ENCODE data around the gene UBE2N. TPM values are rescaled to one million over a fixed set of nuclear protein-coding genes. Genes with fewer than 3 reads are reported as not detected.

Gene UBE2N
- total RNA-seq, 2 donors from 2014 or later, result 94.1 to 99.6 TPM

DNA sequence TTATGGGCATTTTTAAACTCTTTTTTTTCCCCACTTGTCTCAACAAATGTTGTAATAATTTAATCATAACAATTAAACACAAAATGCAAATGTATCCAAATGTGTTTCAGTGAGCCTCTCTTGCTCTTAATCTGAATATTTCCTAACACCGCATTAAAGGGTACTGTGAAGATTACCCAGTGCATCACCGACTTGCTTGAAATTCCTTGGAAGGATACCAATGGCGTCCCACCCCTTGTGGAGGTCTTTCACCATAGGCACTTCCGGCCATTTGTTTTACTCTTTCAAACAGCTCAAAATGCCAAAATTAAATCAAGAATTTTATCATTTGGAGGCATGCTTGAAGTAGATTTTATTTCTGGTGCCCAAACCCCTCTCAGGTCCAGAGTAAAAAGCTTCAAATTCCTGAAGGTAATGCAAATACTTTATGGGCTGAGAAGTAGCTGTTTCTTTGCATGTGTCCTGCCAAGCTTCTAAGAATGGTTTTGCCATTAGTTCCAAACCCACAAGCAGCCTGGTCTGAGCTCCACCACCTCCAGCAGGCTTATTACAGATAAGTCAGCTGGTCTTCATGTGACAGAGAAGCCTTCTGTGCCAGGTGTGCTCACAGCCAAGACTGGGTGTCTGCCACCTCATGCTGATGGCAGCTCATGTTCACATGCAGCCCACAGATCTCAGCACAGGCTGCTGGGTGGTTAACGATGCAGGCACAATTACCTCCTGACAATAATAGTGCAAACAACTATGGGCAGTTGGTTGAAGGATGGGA, 80.4 kb downstream of the UBE2N start:
- DNase-seq, result no peak
- Mint-ChIP-seq H3K27ac (no peak overlapping the region), H3K27me3 (no peaks in the 10 kb centered on the region), H3K4me3 (no peak overlapping the region), H3K4me1 (peaks cover 9% of the 10 kb centered on the region), H3K36me3 (ENCODE audit: low read depth) (no peaks in the 10 kb centered on the region)
- H3K9me3 ChIP-seq (ENCODE audit: control insufficient read depth, low read length, poor library complexity, severe bottlenecking), result no peaks in the 10 kb centered on the region
- ATAC-seq, result no peak

- no peaks in the 10 kb centered on the region for H3K9me3 ChIP-seq (ENCODE audit: control insufficient read depth, low read length, poor library complexity, severe bottlenecking)
- H3K4me3 Mint-ChIP-seq, result no peak overlapping the region
- DNase-seq, result no peak
- no peaks in the 10 kb centered on the region for H3K27me3 Mint-ChIP-seq
- no peaks in the 10 kb centered on the region for H3K36me3 Mint-ChIP-seq (ENCODE audit: low read depth)
- ATAC-seq, result no peak
- H3K4me1 Mint-ChIP-seq, result peaks cover 9% of the 10 kb centered on the region
- H3K27ac Mint-ChIP-seq, result no peak overlapping the region
Measured at GRCh38 chr12:93360688-93361087, 81.1 kb downstream of the UBE2N start.

DNA sequence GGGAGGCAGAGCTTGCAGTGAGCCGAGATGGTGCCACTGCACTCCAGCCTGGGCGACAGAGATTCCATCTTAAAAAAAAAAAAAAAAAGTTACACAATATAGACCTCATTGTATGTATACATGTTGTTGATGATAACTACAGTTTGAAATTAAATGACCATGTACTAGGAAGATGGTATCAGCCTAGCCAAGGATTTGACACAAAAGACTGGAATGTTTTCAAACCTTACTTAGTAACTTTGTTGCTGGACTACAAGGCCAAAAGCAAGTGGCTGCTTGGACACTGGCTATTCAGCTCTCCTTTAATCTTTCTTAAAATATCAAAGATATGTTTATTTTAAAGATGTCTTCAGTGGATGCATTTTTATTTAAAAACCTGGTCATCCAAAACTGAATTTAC, 82.9 kb downstream of the UBE2N start:
- Mint-ChIP-seq H3K4me1 (peaks cover 7% of the 10 kb centered on the region), H3K27ac (no peak overlapping the region), H3K36me3 (ENCODE audit: low read depth) (no peaks in the 10 kb centered on the region), H3K4me3 (no peak overlapping the region), H3K27me3 (no peaks in the 10 kb centered on the region)
- DNase-seq (no peak), ATAC-seq (no peak)
- H3K9me3 ChIP-seq (ENCODE audit: control insufficient read depth, low read length, poor library complexity, severe bottlenecking), result no peaks in the 10 kb centered on the region

DNA sequence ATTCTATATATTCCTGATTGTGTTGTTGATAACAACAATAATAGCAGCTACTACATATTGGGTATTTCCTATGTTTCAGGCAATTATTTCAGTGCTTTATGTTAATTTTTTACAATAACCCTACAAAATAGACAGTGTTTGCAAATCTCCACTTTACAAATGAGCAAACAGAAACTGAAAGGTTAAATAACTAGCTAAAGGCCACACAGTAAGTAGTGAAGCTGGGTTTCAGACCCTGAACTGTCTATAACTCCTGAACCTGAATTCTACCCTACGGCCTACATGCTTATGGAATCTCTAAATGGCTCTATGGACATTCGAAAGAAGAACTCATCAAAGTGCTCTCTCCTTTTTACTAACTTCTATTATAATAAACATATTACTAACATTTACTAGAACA, 83.7 kb downstream of the UBE2N start:
- no peaks in the 10 kb centered on the region for H3K9me3 ChIP-seq (ENCODE audit: control insufficient read depth, low read length, poor library complexity, severe bottlenecking)
- ATAC-seq (no peak), DNase-seq (no peak)
- H3K27me3 Mint-ChIP-seq, result no peaks in the 10 kb centered on the region
- no peak overlapping the region for H3K27ac Mint-ChIP-seq
- no peak overlapping the region for H3K4me3 Mint-ChIP-seq
- H3K4me1 Mint-ChIP-seq, result peaks cover 5% of the 10 kb centered on the region
- no peaks in the 10 kb centered on the region for H3K36me3 Mint-ChIP-seq (ENCODE audit: low read depth)

DNA sequence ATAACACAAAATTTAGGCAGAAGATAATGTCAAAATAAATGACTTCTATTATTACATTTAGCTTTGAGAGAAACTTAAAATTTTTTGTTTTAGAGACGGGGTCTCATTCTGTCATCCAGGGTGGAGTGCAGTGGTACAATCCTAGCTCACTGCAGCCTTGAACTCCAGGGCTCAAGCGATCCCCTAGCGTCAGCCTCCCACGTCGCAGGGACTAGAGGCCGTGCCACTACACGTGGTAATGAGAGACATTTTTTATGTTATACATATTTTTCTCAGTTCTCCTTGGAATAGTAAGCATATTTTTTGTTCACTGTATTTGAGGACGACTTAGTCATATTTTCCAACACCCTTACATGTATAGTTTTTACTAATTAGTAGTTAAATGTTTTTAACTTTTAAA, 85.5 kb downstream of the UBE2N start:
- Mint-ChIP-seq H3K27ac (no peak overlapping the region), H3K4me3 (no peak overlapping the region), H3K27me3 (no peaks in the 10 kb centered on the region), H3K4me1 (no peaks in the 10 kb centered on the region), H3K36me3 (ENCODE audit: low read depth) (peaks cover 5% of the 10 kb centered on the region)
- ATAC-seq (no peak), DNase-seq (no peak)
- no peaks in the 10 kb centered on the region for H3K9me3 ChIP-seq (ENCODE audit: control insufficient read depth, low read length, poor library complexity, severe bottlenecking)

Other genes with a start within 250 kb of the UBE2N start
- gene NUDT4, start 64.0 kb downstream of the UBE2N start, total RNA-seq, result 10 to 100 TPM; 60.4 to 78.8 TPM
- 10 to 100 TPM; 34.7 to 39.9 TPM for gene MRPL42, start 25.6 kb upstream of the UBE2N start, total RNA-seq
- gene SOCS2, start 130.7 kb upstream of the UBE2N start, total RNA-seq, result 10 to 100 TPM; 24.3 to 37.7 TPM
- gene CRADD, start 235.4 kb upstream of the UBE2N start, total RNA-seq, result 10 to 100 TPM; 13.0 to 14.4 TPM

Measured in T-helper 17 cell (primary cell).